Gastroesophageal sphincter (tissue), 3 donors: Measurements from ENCODE around the gene IPO11.

ENCODE experiments used
- CTCF ChIP-seq, 4 experiments: fragments of 200-600 bp in 2 of 4; fragments of 450-650 bp in 2 of 4; sonication (generic) in 1 of 4; IDR thresholded peaks; one replicate each; pipeline ENCODE4 v1.5.1; 2017 to 2019; ENCODE audit warnings: antibody characterized with exemption in 4 of 4, mild to moderate bottlenecking in 2 of 4, moderate library complexity in 2 of 4
- EP300 ChIP-seq: sonication (generic); formaldehyde crosslinking; IDR thresholded peaks from one replicate; pipeline ENCODE4 v1.6.1; 2017; ENCODE audit warnings: antibody characterized with exemption, mild to moderate bottlenecking
- POLR2A ChIP-seq, 2 donors: fragments of 450-650 bp; IDR thresholded peaks; one replicate each; pipeline ENCODE4 v1.6.1; 2017; ENCODE audit warnings: antibody characterized with exemption in 2 of 2, mild to moderate bottlenecking in 2 of 2, moderate library complexity in 1 of 2
- POLR2AphosphoS5 ChIP-seq: sonication (generic); formaldehyde crosslinking; IDR thresholded peaks from one replicate; pipeline ENCODE4 v1.6.1; 2017; ENCODE audit warnings: antibody characterized with exemption

GRCh38 chr5:62504129-62504528 lies 91.6 kb downstream of the IPO11 start:
- TF ChIP-seq EP300 (no peak), CTCF (IDR thresholded peaks at IDR 0.05) (no peak), POLR2A (IDR thresholded peaks at IDR 0.05) (no peak), POLR2AphosphoS5 (no peak)
